ENCODE data around the gene SCN3B.

SCN3B gene, protein sequence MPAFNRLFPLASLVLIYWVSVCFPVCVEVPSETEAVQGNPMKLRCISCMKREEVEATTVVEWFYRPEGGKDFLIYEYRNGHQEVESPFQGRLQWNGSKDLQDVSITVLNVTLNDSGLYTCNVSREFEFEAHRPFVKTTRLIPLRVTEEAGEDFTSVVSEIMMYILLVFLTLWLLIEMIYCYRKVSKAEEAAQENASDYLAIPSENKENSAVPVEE

GRCh38 chr11:123654566-123655081, at the start of gene SCN3B:
Gene SCN3B, minus strand, starts transcription at chr11:123654624. Its CDS starts 823 bp downstream, at chr11:123653801.
- no peaks in the 10 kb centered on the region for H3K36me3 Mint-ChIP-seq (ENCODE audit: low read depth)
- H3K9me3 Mint-ChIP-seq = peaks cover 12% of the 10 kb centered on the region
- H3K27me3 Mint-ChIP-seq = peaks cover 51% of the 10 kb centered on the region
- H3K4me1 Mint-ChIP-seq = peaks cover 15% of the 10 kb centered on the region
- H3K27ac Mint-ChIP-seq = no peak within 1 kb of the TSS
- ATAC-seq (peak; percentile 76), DNase-seq (peak; percentile 11)
- peak within 1 kb of the TSS; percentile 64 for H3K4me3 Mint-ChIP-seq

DNA sequence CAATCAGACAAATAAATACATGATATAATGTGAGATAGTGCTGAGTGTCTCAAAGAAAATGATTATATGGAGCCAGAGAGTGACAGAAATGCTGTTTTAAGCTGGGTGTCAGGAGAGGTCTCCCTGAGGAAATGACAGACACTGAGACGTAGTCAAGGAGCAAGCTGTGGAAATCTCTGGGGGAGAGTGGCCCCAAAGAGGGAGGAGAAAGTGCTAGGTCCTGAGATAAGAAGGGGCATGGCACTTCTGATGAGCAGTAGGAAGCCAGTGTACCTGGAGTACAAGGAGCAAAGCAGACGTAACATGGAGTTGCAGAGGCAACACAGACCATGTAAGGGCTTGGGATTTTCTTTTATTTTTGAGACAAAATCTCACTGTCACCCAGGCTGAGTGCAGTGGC, 48.3 kb upstream of the SCN3B start:
- H3K27me3 Mint-ChIP-seq = no peaks in the 10 kb centered on the region
- H3K36me3 Mint-ChIP-seq (ENCODE audit: low read depth) = no peaks in the 10 kb centered on the region
- H3K4me1 Mint-ChIP-seq = no peaks in the 10 kb centered on the region
- ATAC-seq (no peak), DNase-seq (no peak)
- no peak overlapping the region for H3K27ac Mint-ChIP-seq
- H3K4me3 Mint-ChIP-seq = no peak overlapping the region
- no peaks in the 10 kb centered on the region for H3K9me3 Mint-ChIP-seq

GRCh38 chr11:123702139-123702538, 47.7 kb upstream of the SCN3B start:
- Mint-ChIP-seq H3K36me3 (ENCODE audit: low read depth) (no peaks in the 10 kb centered on the region), H3K27ac (no peak overlapping the region), H3K4me3 (no peak overlapping the region), H3K4me1 (no peaks in the 10 kb centered on the region), H3K9me3 (no peaks in the 10 kb centered on the region), H3K27me3 (no peaks in the 10 kb centered on the region)
- DNase-seq (no peak), ATAC-seq (no peak)

GRCh38 chr11:123700772-123701171, 46.3 kb upstream of the SCN3B start:
- DNase-seq (no peak), ATAC-seq (no peak)
- no peaks in the 10 kb centered on the region for H3K4me1 Mint-ChIP-seq
- H3K27ac Mint-ChIP-seq = no peak overlapping the region
- H3K4me3 Mint-ChIP-seq = no peak overlapping the region
- H3K27me3 Mint-ChIP-seq = peaks cover 3% of the 10 kb centered on the region
- H3K9me3 Mint-ChIP-seq = no peaks in the 10 kb centered on the region
- no peaks in the 10 kb centered on the region for H3K36me3 Mint-ChIP-seq (ENCODE audit: low read depth)

GRCh38 chr11:123698546-123699127, 44.2 kb upstream of the SCN3B start:
- no peak for ATAC-seq
- no peaks in the 10 kb centered on the region for H3K4me1 Mint-ChIP-seq
- H3K9me3 Mint-ChIP-seq = no peaks in the 10 kb centered on the region
- H3K27me3 Mint-ChIP-seq = peaks cover 8% of the 10 kb centered on the region
- no peak overlapping the region for H3K27ac Mint-ChIP-seq
- no peak overlapping the region for H3K4me3 Mint-ChIP-seq
- no peak for DNase-seq
- no peaks in the 10 kb centered on the region for H3K36me3 Mint-ChIP-seq (ENCODE audit: low read depth)

- H3K4me3 Mint-ChIP-seq = no peak overlapping the region
Observed at GRCh38 chr11:123696183-123696582, 41.8 kb upstream of the SCN3B start.

DNA sequence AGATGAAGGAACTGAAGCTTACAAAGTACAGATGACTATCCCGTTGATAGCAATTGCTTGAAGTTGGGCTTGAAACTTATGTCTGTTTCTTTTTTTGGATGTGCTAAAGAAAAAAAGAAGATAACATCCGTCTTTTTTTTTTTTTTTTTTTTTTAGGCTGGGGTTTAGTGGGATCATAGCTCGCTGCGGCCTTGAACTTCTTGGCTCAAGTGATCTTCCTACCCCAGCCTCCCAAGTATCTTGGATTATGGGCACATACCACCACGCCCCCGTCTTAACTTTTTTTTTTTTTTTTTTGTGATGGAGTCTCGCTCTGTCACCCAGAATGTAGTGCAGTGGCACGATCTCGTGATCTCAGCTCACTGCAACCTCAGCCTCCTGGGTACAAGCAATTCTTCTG, 40.8 kb upstream of the SCN3B start:
- no peak overlapping the region for H3K27ac Mint-ChIP-seq
- H3K4me1 Mint-ChIP-seq = no peaks in the 10 kb centered on the region
- ATAC-seq (no peak), DNase-seq (no peak)
- no peaks in the 10 kb centered on the region for H3K36me3 Mint-ChIP-seq (ENCODE audit: low read depth)
- H3K4me3 Mint-ChIP-seq = no peak overlapping the region
- H3K27me3 Mint-ChIP-seq = peaks cover 12% of the 10 kb centered on the region
- no peaks in the 10 kb centered on the region for H3K9me3 Mint-ChIP-seq

More at GRCh38 chr11:123696183-123696582, 41.8 kb upstream of the SCN3B start:
- ATAC-seq (no peak), DNase-seq (no peak)
- Mint-ChIP-seq H3K9me3 (no peaks in the 10 kb centered on the region), H3K27ac (no peak overlapping the region), H3K4me1 (no peaks in the 10 kb centered on the region), H3K36me3 (ENCODE audit: low read depth) (no peaks in the 10 kb centered on the region), H3K27me3 (peaks cover 12% of the 10 kb centered on the region)

- ATAC-seq = no peak
- Mint-ChIP-seq H3K27me3 (peaks cover 14% of the 10 kb centered on the region), H3K4me1 (no peaks in the 10 kb centered on the region), H3K36me3 (ENCODE audit: low read depth) (no peaks in the 10 kb centered on the region), H3K27ac (no peak overlapping the region), H3K9me3 (no peaks in the 10 kb centered on the region), H3K4me3 (no peak overlapping the region)
- no peak for DNase-seq
Observed at GRCh38 chr11:123694551-123694950, 40.1 kb upstream of the SCN3B start.

- Mint-ChIP-seq H3K4me1 (no peaks in the 10 kb centered on the region), H3K27me3 (peaks cover 14% of the 10 kb centered on the region), H3K4me3 (no peak overlapping the region), H3K27ac (no peak overlapping the region), H3K9me3 (no peaks in the 10 kb centered on the region), H3K36me3 (ENCODE audit: low read depth) (no peaks in the 10 kb centered on the region)
- DNase-seq = no peak
- ATAC-seq = no peak
Observed at GRCh38 chr11:123692961-123693360, 38.5 kb upstream of the SCN3B start.

- H3K4me3 Mint-ChIP-seq = no peak overlapping the region
- no peaks in the 10 kb centered on the region for H3K9me3 Mint-ChIP-seq
- peak; percentile 57 for ATAC-seq
- DNase-seq = no peak
- no peaks in the 10 kb centered on the region for H3K4me1 Mint-ChIP-seq
- no peak overlapping the region for H3K27ac Mint-ChIP-seq
- H3K36me3 Mint-ChIP-seq (ENCODE audit: low read depth) = no peaks in the 10 kb centered on the region
- peaks cover 13% of the 10 kb centered on the region for H3K27me3 Mint-ChIP-seq
Observed at GRCh38 chr11:123690485-123690884, 36.1 kb upstream of the SCN3B start.

DNA sequence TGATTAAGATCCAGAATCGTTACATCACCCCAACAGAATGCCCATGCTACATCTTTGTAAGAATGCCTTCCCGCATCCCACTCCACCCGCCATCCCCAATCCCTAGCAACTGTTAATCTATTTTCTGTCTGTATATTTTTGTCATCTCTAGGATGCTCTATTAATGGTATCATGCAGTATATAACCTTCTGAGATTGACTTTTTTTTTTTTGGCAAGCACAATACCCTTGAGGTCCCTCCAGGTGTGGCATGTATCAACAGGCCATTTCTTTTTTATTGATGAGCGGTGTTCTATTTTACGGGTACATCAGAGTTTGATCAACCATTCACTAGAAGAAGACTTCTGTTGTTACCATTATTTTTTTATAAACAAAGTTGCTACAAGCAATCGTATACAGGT, 30.2 kb upstream of the SCN3B start:
- Mint-ChIP-seq H3K4me3 (no peak overlapping the region), H3K27me3 (peaks cover 2% of the 10 kb centered on the region), H3K36me3 (ENCODE audit: low read depth) (no peaks in the 10 kb centered on the region), H3K27ac (no peak overlapping the region), H3K9me3 (no peaks in the 10 kb centered on the region), H3K4me1 (peaks cover 11% of the 10 kb centered on the region)
- DNase-seq (no peak), ATAC-seq (no peak)

DNA sequence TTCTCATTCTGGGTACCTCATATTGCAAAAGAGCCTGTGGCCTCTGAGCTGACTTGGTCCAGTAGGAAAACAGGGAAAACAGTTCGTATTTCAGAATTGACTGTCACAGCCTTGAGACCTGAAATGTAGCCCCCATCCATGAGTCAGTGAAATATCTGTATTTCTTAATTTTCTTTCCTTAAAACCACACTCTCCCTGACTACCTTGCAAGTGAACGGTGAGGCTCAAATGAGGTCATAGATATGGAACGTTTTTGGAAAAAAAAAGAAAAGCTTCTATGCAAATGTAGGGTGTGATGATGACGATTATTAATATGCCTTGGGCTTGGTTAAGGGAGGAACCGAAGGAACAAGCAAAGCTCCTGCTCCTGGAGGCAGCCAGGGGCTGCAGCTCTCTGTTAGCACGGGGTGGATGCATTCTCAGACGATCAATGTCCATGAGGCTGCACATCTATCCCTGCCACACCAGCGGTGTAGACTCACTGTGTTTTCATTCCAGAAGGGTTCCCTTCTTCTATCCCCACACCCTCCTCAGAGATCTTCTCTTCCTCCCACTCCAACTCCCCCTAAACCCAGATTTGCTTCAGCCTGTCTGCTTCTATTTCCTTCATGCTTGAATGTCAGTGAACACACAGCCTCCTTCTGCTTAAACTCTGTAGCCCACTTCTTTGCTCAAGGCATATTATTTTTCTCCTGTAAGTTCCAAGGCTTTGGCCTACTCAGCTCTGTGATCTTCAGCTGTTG, 29.2 kb upstream of the SCN3B start:
- Mint-ChIP-seq H3K4me1 (peaks cover 11% of the 10 kb centered on the region), H3K4me3 (no peak overlapping the region), H3K36me3 (ENCODE audit: low read depth) (no peaks in the 10 kb centered on the region), H3K9me3 (no peaks in the 10 kb centered on the region), H3K27me3 (peaks cover 2% of the 10 kb centered on the region), H3K27ac (no peak overlapping the region)
- no peak for ATAC-seq
- no peak for DNase-seq

GRCh38 chr11:123682696-123683410, 28.4 kb upstream of the SCN3B start:
- Mint-ChIP-seq H3K4me3 (no peak overlapping the region), H3K9me3 (no peaks in the 10 kb centered on the region), H3K27me3 (peaks cover 2% of the 10 kb centered on the region), H3K27ac (no peak overlapping the region), H3K36me3 (ENCODE audit: low read depth) (no peaks in the 10 kb centered on the region), H3K4me1 (peaks cover 11% of the 10 kb centered on the region)
- ATAC-seq (no peak), DNase-seq (no peak)

- DNase-seq (no peak), ATAC-seq (peak; percentile 85)
- Mint-ChIP-seq H3K4me1 (peaks cover 11% of the 10 kb centered on the region), H3K27ac (no peak overlapping the region), H3K27me3 (peaks cover 2% of the 10 kb centered on the region), H3K9me3 (no peaks in the 10 kb centered on the region), H3K4me3 (no peak overlapping the region), H3K36me3 (ENCODE audit: low read depth) (no peaks in the 10 kb centered on the region)
Observed at GRCh38 chr11:123681030-123681429, 26.6 kb upstream of the SCN3B start.
